HG03045 (cell line): ENCODE measurements around the gene RABGAP1L.
"Not testable (repeated sequence)": the region's sequence is repeated elsewhere in the genome, so short reads cannot be mapped to it uniquely, and the experiment has no call there.

Experiments used
- ATAC-seq: cut with Tn5 transposase; IDR thresholded peaks from one replicate; pipeline ENCODE4 v1.9.1; 2021; ENCODE audit warnings: mild to moderate bottlenecking, moderate library complexity; ENCODE audit not compliant: unreplicated experiment

Gene RABGAP1L

GRCh38 chr1:174649572-174649971, 490.3 kb downstream of the RABGAP1L start:
- ATAC-seq, result not testable (repeated sequence)

GRCh38 chr1:174652569-174653280, 493.4 kb downstream of the RABGAP1L start:
- no peak for ATAC-seq

DNA sequence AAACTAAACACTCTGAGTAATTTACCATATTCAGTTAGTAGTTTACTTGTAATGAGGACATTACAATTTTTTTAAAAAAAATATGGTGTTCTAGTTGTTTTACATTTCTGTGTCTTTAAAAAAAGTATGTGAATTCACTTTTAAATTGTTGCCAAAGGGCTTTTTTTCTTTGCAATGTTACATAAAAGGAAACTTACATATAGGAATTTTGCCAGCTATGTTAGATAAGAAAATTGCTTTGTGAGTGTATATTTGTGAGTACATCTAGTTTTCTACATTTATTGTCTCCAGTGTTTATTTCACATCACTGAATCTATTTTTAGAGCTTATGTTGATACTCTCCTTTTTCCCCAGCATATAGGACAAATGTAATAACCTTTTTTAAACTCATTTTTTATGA, 495.2 kb downstream of the RABGAP1L start:
- no peak for ATAC-seq

DNA sequence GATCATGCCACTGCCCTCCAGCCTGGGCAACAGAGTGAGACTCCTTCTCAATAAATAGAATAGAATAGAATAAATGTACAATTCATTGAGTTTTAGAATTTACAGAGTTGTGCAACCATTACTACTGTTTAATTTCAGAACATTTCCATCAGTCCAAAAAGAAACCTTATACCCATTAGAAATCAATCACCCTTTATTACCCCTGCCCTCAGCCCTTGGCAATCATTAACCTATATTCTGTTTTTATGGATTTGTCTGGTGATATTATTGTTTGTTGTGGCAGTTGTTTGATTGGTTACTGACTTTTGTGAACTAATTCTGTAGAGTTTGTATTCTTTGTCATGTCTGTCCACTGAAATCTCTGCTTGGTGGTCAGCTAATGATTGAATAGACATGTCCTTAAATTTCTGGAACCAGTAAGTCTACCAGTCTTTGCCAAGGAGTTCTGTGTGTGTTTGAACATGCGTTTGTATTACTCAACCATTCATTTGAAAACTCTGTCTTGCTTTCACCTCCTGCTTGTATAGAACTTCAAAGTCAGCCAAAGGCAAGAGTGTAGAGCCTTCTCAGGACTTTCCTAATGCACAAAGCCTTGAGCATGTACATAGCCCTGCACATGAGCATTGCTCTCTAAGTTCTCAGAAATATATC, 497.2 kb downstream of the RABGAP1L start:
- no peak for ATAC-seq

GRCh38 chr1:174657411-174657810, 498.1 kb downstream of the RABGAP1L start:
- no peak for ATAC-seq

- ATAC-seq, result no peak
Observed at GRCh38 chr1:174657893-174658292, 498.6 kb downstream of the RABGAP1L start.

GRCh38 chr1:174659823-174660222, 500.5 kb downstream of the RABGAP1L start:
- ATAC-seq, result no peak

DNA sequence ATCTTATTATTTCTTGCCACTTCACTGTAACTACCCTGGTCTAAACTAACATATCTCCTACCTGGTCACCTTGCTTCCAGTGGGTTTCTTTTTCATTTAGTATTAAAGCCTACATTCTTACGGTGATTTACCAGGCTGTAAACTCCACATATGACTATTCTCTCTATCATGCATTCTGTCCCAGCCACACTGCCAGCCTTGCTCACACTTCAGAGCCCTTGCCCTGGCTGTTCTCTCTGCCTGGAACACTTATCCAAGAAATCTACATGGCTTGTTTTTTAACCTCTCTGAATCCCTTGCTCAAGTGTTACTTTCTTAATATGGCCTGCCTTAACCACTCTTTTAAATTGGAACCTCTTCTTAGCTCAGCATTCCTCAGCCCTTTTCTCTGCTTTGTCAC, 501.2 kb downstream of the RABGAP1L start:
- no peak for ATAC-seq

GRCh38 chr1:174663358-174663757, 504.0 kb downstream of the RABGAP1L start:
- no peak for ATAC-seq

- ATAC-seq, result no peak
Observed at GRCh38 chr1:174666248-174666647, 506.9 kb downstream of the RABGAP1L start.

DNA sequence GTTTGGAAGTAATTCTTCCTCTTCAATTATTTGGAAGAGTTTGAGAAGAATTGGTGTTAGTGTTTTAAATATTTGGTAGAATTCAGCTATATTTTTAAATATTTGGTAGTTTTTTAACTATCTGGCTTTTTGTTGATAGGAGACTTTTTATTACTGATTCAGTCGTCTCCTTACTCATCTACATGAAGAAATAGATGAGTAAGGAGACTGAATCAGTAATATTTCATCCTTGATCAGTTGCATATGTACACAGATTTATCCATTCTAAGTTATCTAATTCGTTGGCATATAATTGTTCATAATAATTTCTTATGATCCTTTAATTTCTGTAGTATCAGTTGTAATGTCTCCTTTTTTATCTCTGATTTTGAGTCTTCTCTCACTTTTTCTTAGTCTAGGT, 512.5 kb downstream of the RABGAP1L start:
- ATAC-seq, result no peak

DNA sequence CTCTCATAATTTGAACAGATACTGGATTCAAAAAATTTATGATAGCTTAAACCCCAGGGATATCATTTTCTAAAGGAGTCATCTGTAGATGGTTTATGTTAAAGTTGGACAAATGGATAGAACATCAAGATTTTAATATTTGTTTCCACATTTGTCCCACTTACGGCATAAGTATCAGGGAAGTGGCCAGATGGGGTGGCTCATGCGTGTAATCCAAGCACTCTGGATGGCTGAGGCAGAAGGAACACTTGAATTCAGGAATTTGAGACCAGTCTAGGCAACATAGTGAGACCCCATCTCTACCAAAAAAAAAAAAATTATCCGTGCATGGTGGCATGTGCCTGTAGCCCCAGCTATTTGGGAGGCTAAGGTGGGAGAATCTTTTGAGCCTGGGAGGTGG, 517.5 kb downstream of the RABGAP1L start:
- ATAC-seq, result no peak

DNA sequence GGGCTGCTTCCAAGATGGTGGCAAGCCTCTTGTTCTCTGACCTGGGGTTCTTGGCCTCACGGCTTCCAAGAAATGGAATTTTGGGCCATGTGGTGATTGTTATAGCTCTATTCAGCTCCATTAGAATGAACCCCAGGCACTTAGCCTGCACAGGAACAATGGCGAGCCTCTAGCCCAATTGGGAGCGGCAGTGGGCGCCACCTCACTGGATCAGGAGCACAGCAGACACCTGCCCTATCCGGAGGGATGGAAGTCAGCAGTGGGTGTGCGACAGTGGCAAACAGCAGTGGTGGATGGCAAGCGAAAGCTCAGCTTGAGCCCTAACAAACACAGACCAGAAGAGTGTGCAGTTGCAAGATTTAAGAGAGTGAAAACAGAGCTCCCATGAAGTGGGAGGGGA, 519.3 kb downstream of the RABGAP1L start:
- no peak for ATAC-seq

- ATAC-seq, result no peak
Observed at GRCh38 chr1:174680101-174680500, 520.8 kb downstream of the RABGAP1L start.

- ATAC-seq, result no peak
Observed at GRCh38 chr1:174682419-174683008, 523.2 kb downstream of the RABGAP1L start.

- ATAC-seq, result no peak
Observed at GRCh38 chr1:174686213-174686612, 526.9 kb downstream of the RABGAP1L start.

- ATAC-seq, result no peak
Observed at GRCh38 chr1:174689524-174689923, 530.2 kb downstream of the RABGAP1L start.

- no peak for ATAC-seq
Observed at GRCh38 chr1:174690266-174690665, 530.9 kb downstream of the RABGAP1L start.

- ATAC-seq, result no peak
Observed at GRCh38 chr1:174692313-174692712, 533.0 kb downstream of the RABGAP1L start.

GRCh38 chr1:174693085-174693484, 533.8 kb downstream of the RABGAP1L start:
- ATAC-seq, result no peak

DNA sequence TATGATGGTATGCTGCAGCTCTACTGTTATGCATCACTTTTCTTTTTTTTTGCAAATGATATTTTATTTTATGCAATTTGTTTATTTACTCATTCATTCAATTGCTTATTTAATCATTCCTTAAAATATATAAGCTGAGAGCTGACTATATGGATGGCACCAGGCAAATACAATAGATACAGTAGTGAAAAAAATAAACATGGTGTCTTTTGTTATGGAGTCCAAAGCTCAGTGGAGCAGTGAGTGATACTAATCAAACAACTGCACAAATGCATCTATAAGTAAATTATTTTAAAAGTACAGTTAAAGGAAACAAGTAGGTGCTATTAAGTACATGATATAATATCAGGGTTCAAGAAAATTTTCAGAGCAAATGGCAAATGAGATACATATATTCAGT, 534.2 kb downstream of the RABGAP1L start:
- not testable (repeated sequence) for ATAC-seq
